GM12878 (cell line): Measurements from ENCODE around the gene KHK.
A peak's percentile ranks its signal among the peaks of the same experiment; 100 is the strongest.

ENCODE experiments used
- CREM ChIP-seq: IDR thresholded peaks from 2 replicates; pipeline ENCODE4 v1.6.1; 2014; ENCODE audit warnings: antibody characterized with exemption, low read depth
- CTCF ChIP-seq, 3 experiments: IDR thresholded peaks in 2 of 3; conservative IDR thresholded peaks in 1 of 3; 2 replicates each; pipeline ENCODE4 v1.5.1; 2011; ENCODE audit warnings: low read depth in 3 of 3, low read length in 3 of 3, mild to moderate bottlenecking in 3 of 3, control low read depth in 2 of 3, moderate library complexity in 2 of 3, inconsistent platforms in 1 of 3, mixed read lengths in 1 of 3; ENCODE audit not compliant: control insufficient read depth in 2 of 3, insufficient read depth in 1 of 3; ENCODE audit errors: extremely low read depth in 1 of 3
- MEF2A ChIP-seq: IDR thresholded peaks from 2 replicates; pipeline ENCODE4 v1.6.1; 2011; ENCODE audit warnings: low read depth, mild to moderate bottlenecking, low read length, moderate library complexity; ENCODE audit not compliant: insufficient read depth
- MXI1 ChIP-seq: fragments of 150-350 bp; IDR thresholded peaks from 2 replicates; pipeline ENCODE4 v1.6.1; 2011; ENCODE audit warnings: low read depth, mild to moderate bottlenecking, inconsistent platforms, low read length, improper control_type of control experiment
- SP1 ChIP-seq: IDR thresholded peaks from one replicate; pipeline ENCODE4 v1.6.1; 2011; ENCODE audit warnings: low read depth, low read length

GRCh38 chr2:27049422-27050280 is 36.9 kb upstream of the KHK start:
- TF ChIP-seq CREM (no peak), MEF2A (no peak), SP1 (no peak), CTCF (IDR thresholded peaks at IDR 0.05 in 2 of 3, conservative IDR thresholded peaks at IDR 0.05 in 1 of 3; ENCODE audit: control insufficient read depth in 2 of 3, extremely low read depth in 1 of 3, insufficient read depth in 1 of 3, low read depth in 3 of 3, low read length in 3 of 3) (peak in 1 of 3 experiments; percentile 4; a peak in 2 of 6 replicates), MXI1 (no peak; the same call in 1 of the 2 replicates)
